Fibroblast of lung (primary cell): ENCODE data around the gene HOPX. TPM values are rescaled to one million over a fixed set of nuclear protein-coding genes. Genes with fewer than 3 reads are reported as not detected.

ENCODE experiments used
- DNase-seq, 2 donors: peaks; one replicate each; pipeline versions ENCODE4 v3.0.0 to v3.0.0-alpha.2; 2010; ENCODE audit warnings: low read depth in 2 of 2
- H2AFZ ChIP-seq: 2 replicates; pipeline ENCODE4 v1.5.1; 2012; ENCODE audit warnings: low read length, control low read depth, inconsistent platforms
- H3K27ac ChIP-seq: 2 replicates; pipeline ENCODE4 v1.5.1; 2011; ENCODE audit warnings: low read length, control low read depth; ENCODE audit not compliant: insufficient read depth
- H3K27me3 ChIP-seq: 2 replicates; pipeline ENCODE4 v1.5.1; 2011; ENCODE audit warnings: mild to moderate bottlenecking, low read length; ENCODE audit not compliant: control insufficient read depth, insufficient read depth
- H3K36me3 ChIP-seq: 2 replicates; pipeline ENCODE4 v1.5.1; 2011; ENCODE audit warnings: low read length; ENCODE audit not compliant: control insufficient read depth, insufficient read depth
- H3K4me1 ChIP-seq: 2 replicates; pipeline ENCODE4 v1.5.1; 2011; ENCODE audit warnings: low read length; ENCODE audit not compliant: control insufficient read depth, insufficient read depth; ENCODE audit errors: extremely low read depth
- H3K4me2 ChIP-seq: 2 replicates; pipeline ENCODE4 v1.5.1; 2011; ENCODE audit warnings: low read length, control low read depth; ENCODE audit not compliant: insufficient read depth; ENCODE audit errors: extremely low read depth
- H3K4me3 ChIP-seq, 4 experiments: fragments of 200-600 bp in 1 of 4; sonication (generic) in 1 of 4; replicated peaks in 1 of 4; 2 replicates each; pipeline ENCODE4 v1.5.1; 2011 to 2016; ENCODE audit warnings: low read length in 4 of 4, low read depth in 3 of 4, mild to moderate bottlenecking in 3 of 4, control low read depth in 2 of 4, inconsistent platforms in 1 of 4, mixed read lengths in 1 of 4; ENCODE audit not compliant: insufficient read depth in 1 of 4; ENCODE audit errors: control extremely low read depth in 1 of 4
- H3K79me2 ChIP-seq: 2 replicates; pipeline ENCODE4 v1.5.1; 2012; ENCODE audit warnings: mild to moderate bottlenecking, low read length, inconsistent platforms; ENCODE audit not compliant: control insufficient read depth, insufficient read depth
- H3K9ac ChIP-seq: 2 replicates; pipeline ENCODE4 v1.5.1; 2011; ENCODE audit warnings: mild to moderate bottlenecking, low read length, control low read depth; ENCODE audit not compliant: insufficient read depth
- H3K9me3 ChIP-seq: 2 replicates; pipeline ENCODE4 v1.5.1; 2012; ENCODE audit warnings: low read depth, low read length; ENCODE audit not compliant: control insufficient read depth, insufficient read depth
- H4K20me1 ChIP-seq: 2 replicates; pipeline ENCODE4 v1.5.1; 2011; ENCODE audit warnings: low read length; ENCODE audit not compliant: control insufficient read depth, insufficient read depth; ENCODE audit errors: extremely low read depth
- CTCF ChIP-seq, 2 donors: IDR thresholded peaks in 1 of 2; conservative IDR thresholded peaks in 1 of 2; 1 replicate in 1 of 2; 2 replicates in 1 of 2; pipeline ENCODE4 v1.5.1; 2011 to 2012; ENCODE audit warnings: low read length in 2 of 2, control low read depth in 1 of 2, inconsistent platforms in 1 of 2, low read depth in 1 of 2, mild to moderate bottlenecking in 1 of 2
- EZH2 ChIP-seq: IDR thresholded peaks from 2 replicates; pipeline ENCODE4 v1.5.1; 2012; ENCODE audit warnings: low read length, control low read depth, mild to moderate bottlenecking; ENCODE audit errors: missing control alignments
- polyA plus RNA-seq, 2 donors: library from polyadenylated mRNA; depleted of rRNA in 1 of 2; stranded (reverse) in 1 of 2; unstranded in 1 of 2; fragments of >200 nt; gene quantifications; 2 replicates each; pipeline ENCODE4 v1.2.1, GENCODE V29; 2011 to 2012; ENCODE audit warnings: missing spikeins in 1 of 2
- total RNA-seq: library from RNA; depleted of rRNA; stranded (reverse); fragments of >200 nt; gene quantifications from 2 replicates; pipeline ENCODE4 v1.2.1, GENCODE V29; 2014

The HOPX gene
- total and polyA plus RNA-seq, 2 donors (not counting 1 experiment from before 2014, with no cell fraction given) = 2.4 to 11.4 TPM

GRCh38 chr4:56688094-56688647, 7.1 kb upstream of the HOPX start:
- Histone ChIP-seq H2AFZ (no peak overlapping the region), H3K9me3 (no peaks in the 10 kb centered on the region), H3K4me3 (no peak overlapping the region), H3K79me2 (no peaks in the 10 kb centered on the region), H3K4me1 (no peaks in the 10 kb centered on the region), H3K4me2 (no peak overlapping the region), H3K36me3 (no peaks in the 10 kb centered on the region), H4K20me1 (no peaks in the 10 kb centered on the region), H3K27me3 (peaks cover 16% of the 10 kb centered on the region), H3K27ac (no peak overlapping the region), H3K9ac (no peak overlapping the region)
- no peak for DNase-seq
- TF ChIP-seq EZH2 (no peak), CTCF (conservative IDR thresholded peaks at IDR 0.05 in 1 of 2, IDR thresholded peaks at IDR 0.05 in 1 of 2; ENCODE audit: low read depth in 1 of 2, low read length in 2 of 2) (no peak)

- no peak overlapping the region for H3K27ac ChIP-seq
- H3K27me3 ChIP-seq = peaks cover 12% of the 10 kb centered on the region
- H3K36me3 ChIP-seq = no peaks in the 10 kb centered on the region
- no peak overlapping the region for H3K4me3 ChIP-seq
- H3K79me2 ChIP-seq = no peaks in the 10 kb centered on the region
- no peak overlapping the region for H2AFZ ChIP-seq
- no peaks in the 10 kb centered on the region for H4K20me1 ChIP-seq
- H3K9me3 ChIP-seq = no peaks in the 10 kb centered on the region
- TF ChIP-seq CTCF (conservative IDR thresholded peaks at IDR 0.05 in 1 of 2, IDR thresholded peaks at IDR 0.05 in 1 of 2; ENCODE audit: low read depth in 1 of 2, low read length in 2 of 2) (no peak), EZH2 (no peak)
- DNase-seq = no peak
- no peaks in the 10 kb centered on the region for H3K4me1 ChIP-seq
- no peak overlapping the region for H3K4me2 ChIP-seq
- H3K9ac ChIP-seq = no peak overlapping the region
These were observed 5.6 kb upstream of the HOPX start for GRCh38 chr4:56686537-56687231.

- Histone ChIP-seq H3K4me1 (no peaks in the 10 kb centered on the region), H3K4me3 (no peak overlapping the region), H2AFZ (no peak overlapping the region), H4K20me1 (no peaks in the 10 kb centered on the region), H3K9me3 (no peaks in the 10 kb centered on the region), H3K79me2 (no peaks in the 10 kb centered on the region), H3K36me3 (no peaks in the 10 kb centered on the region), H3K27ac (no peak overlapping the region), H3K9ac (no peak overlapping the region), H3K27me3 (peaks cover 18% of the 10 kb centered on the region), H3K4me2 (no peak overlapping the region)
- DNase-seq = peak; percentile 32 to 41
- TF ChIP-seq EZH2 (no peak), CTCF (conservative IDR thresholded peaks at IDR 0.05 in 1 of 2, IDR thresholded peaks at IDR 0.05 in 1 of 2; ENCODE audit: low read depth in 1 of 2, low read length in 2 of 2) (no peak)
These were observed 3.4 kb upstream of the HOPX start for GRCh38 chr4:56684320-56685050.
